SU-DHL-6 (cell line): Measurements from ENCODE around the gene KRT20.

Source experiments
- EZH2phosphoT487 ChIP-seq: fragments of 200-600 bp; sonication (generic), shearing (Covaris generic); conservative IDR thresholded peaks from 2 replicates; pipeline ENCODE4 v1.6.1; 2018; ENCODE audit warnings: mild to moderate bottlenecking, antibody characterized with exemption, low read length, moderate library complexity, mixed read lengths
- TF ChIP-seq, protein P1 (sequence below): fragments of 200-600 bp; sonication (generic); IDR thresholded peaks from one replicate; pipeline ENCODE4 v1.5.1; 2017; ENCODE audit warnings: antibody characterized with exemption, mild to moderate bottlenecking, low read length, moderate library complexity; ENCODE audit not compliant: insufficient read depth, poor library complexity, severe bottlenecking

DNA sequence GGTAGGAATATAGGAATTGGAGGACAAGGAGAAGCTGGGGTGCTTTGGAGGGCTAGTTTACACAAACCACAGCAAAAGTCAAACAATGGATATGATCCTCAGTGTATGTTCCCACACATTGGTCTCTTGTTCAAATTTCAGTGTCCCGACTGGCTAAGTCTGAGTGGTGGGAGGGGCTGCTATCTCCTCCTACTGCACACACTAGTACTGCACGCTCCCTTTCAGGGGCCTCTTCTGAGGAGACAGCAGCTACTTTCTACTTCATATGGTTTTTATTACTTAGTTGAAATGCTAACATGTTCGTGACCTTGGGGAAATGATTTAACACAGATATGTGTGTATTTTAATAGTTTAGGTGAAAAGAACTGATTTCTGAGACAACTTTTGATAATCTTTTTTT, 43.8 kb downstream of the KRT20 start:
- TF ChIP-seq, protein P1, sequence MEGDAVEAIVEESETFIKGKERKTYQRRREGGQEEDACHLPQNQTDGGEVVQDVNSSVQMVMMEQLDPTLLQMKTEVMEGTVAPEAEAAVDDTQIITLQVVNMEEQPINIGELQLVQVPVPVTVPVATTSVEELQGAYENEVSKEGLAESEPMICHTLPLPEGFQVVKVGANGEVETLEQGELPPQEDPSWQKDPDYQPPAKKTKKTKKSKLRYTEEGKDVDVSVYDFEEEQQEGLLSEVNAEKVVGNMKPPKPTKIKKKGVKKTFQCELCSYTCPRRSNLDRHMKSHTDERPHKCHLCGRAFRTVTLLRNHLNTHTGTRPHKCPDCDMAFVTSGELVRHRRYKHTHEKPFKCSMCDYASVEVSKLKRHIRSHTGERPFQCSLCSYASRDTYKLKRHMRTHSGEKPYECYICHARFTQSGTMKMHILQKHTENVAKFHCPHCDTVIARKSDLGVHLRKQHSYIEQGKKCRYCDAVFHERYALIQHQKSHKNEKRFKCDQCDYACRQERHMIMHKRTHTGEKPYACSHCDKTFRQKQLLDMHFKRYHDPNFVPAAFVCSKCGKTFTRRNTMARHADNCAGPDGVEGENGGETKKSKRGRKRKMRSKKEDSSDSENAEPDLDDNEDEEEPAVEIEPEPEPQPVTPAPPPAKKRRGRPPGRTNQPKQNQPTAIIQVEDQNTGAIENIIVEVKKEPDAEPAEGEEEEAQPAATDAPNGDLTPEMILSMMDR: no peak
- no peak for TF ChIP-seq EZH2phosphoT487
